Measurements from ENCODE around the gene PLEKHD1. TPM values are rescaled to one million over a fixed set of nuclear protein-coding genes. Genes with fewer than 3 reads are reported as not detected.

The PLEKHD1 gene
- total RNA-seq, 4 donors from 2014 or later, result not detected

DNA sequence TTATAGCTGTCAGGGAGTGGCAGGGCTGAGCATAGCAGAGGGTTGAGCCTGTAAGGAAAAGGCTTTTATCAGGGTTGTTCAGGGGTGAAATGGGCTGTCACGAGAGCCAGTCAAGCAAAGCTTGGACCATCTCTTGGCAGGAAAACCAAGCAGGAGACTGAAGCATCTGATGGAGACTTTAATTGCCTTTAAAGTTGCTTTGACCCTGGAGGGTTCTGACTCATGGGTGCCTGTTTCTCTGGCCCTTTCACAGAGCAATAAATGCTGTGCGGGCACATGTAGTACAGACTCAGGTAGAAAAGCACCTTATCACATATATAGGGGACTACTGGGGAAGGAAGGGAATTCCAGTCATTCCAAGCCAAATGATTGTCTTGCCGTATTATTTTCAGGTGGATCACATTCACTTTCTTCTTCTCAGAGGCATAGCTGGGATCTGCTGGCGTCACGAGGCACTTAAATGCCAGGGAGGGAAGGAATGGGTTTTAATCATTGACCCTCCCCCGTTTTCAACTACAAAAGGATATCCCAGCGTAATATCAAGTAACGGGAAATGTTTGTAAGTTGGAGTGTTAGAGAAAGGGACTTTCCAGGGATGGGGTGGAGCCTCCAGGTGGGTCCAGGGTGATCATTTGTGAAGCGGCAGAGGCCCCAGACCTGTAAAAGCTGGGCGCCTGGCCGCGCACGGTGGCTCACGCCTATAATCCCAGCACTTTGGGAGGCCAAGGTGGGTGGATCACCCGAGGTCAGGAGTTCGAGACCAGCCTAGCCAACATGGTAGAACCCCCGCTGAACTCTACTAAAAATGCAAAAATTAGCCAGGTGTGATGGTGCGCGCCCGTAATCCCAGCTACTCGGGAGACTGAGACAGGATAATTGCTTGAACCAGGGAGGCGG, 34.9 kb downstream of the PLEKHD1 start:
- Histone ChIP-seq H3K27me3 (no peaks in the 10 kb centered on the region), H3K36me3 (no peaks in the 10 kb centered on the region), H3K9me3 (no peaks in the 10 kb centered on the region), H3K4me1 (no peaks in the 10 kb centered on the region), H3K27ac (no peak overlapping the region), H3K4me3 (no peak overlapping the region)
- DNase-seq, result no peak
- no peak for TF ChIP-seq POLR2A (IDR thresholded peaks at IDR 0.05)
- TF ChIP-seq, protein P1, sequence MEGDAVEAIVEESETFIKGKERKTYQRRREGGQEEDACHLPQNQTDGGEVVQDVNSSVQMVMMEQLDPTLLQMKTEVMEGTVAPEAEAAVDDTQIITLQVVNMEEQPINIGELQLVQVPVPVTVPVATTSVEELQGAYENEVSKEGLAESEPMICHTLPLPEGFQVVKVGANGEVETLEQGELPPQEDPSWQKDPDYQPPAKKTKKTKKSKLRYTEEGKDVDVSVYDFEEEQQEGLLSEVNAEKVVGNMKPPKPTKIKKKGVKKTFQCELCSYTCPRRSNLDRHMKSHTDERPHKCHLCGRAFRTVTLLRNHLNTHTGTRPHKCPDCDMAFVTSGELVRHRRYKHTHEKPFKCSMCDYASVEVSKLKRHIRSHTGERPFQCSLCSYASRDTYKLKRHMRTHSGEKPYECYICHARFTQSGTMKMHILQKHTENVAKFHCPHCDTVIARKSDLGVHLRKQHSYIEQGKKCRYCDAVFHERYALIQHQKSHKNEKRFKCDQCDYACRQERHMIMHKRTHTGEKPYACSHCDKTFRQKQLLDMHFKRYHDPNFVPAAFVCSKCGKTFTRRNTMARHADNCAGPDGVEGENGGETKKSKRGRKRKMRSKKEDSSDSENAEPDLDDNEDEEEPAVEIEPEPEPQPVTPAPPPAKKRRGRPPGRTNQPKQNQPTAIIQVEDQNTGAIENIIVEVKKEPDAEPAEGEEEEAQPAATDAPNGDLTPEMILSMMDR (IDR thresholded peaks at IDR 0.05), result no peak

DNA sequence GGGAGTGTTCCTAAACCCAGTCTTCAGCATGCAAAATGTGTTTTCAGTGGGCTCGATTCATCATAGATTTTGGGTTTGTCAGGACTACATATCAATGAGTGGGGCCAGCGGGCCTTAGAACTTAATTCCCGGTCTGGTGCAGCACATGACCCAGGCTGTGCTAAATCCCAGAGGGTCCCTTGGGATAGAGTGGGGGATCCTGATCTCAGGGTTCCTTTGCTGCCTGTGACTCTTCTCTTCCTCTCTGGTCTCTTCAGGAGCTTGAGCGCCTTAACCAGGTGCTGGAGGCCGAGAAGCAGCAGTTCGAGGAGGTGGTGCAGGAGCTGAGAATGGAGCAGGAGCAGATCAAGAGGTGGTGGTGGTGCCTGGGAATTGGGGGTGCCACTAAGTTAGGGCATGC, 37.5 kb downstream of the PLEKHD1 start:
- no peak for TF ChIP-seq POLR2A (IDR thresholded peaks at IDR 0.05)
- TF ChIP-seq, protein P1 (IDR thresholded peaks at IDR 0.05), result no peak
- Histone ChIP-seq H3K36me3 (no peaks in the 10 kb centered on the region), H3K4me3 (no peak overlapping the region), H3K9me3 (no peaks in the 10 kb centered on the region), H3K27ac (no peak overlapping the region), H3K4me1 (no peaks in the 10 kb centered on the region), H3K27me3 (no peaks in the 10 kb centered on the region)
- no peak for DNase-seq

DNA sequence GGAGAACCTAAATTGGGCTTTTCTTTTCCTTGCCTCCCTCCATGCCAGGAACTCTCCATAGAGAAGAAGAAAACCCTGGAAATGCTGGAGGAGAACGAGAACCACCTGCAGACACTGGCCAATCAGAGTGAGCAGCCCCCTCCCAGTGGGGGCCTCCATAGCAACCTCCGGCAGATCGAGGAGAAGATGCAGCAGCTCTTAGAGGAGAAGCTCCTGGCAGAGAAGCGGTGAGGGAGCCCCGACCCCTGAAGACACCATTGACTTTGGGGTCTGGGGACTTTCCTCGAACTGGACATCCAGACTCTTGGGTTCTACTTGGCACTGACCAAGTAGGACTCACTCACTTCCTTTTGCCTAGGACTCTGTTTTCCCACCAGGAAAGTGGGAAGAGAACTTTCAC, 41.4 kb downstream of the PLEKHD1 start:
- H3K27me3 ChIP-seq, result no peaks in the 10 kb centered on the region
- H3K4me3 ChIP-seq, result no peak overlapping the region
- TF ChIP-seq, protein P1 (IDR thresholded peaks at IDR 0.05), result no peak
- TF ChIP-seq POLR2A (IDR thresholded peaks at IDR 0.05), result no peak
- no peak for DNase-seq
- H3K4me1 ChIP-seq, result no peaks in the 10 kb centered on the region
- H3K9me3 ChIP-seq, result no peaks in the 10 kb centered on the region
- H3K27ac ChIP-seq, result no peak overlapping the region
- no peaks in the 10 kb centered on the region for H3K36me3 ChIP-seq

DNA sequence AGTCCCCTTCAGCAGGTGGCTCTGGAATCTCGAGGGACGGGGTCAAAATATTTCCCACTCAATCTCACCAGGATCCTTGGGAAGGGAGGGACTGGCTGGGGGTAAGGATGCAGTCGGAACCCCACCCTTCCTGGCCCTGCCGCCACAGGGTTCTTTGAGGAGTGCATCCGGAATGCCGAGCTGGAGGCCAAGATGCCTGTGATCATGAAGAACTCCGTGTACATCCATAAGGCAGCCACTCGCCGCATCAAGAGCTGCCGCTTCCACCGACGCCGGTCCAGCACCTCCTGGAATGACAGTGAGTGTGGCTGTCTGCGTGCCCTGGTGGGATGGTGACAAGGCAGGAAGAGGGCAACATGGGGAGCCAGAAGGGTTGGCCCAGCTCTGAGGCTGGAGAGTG, 43.1 kb downstream of the PLEKHD1 start:
- Histone ChIP-seq H3K36me3 (no peaks in the 10 kb centered on the region), H3K4me3 (no peak overlapping the region), H3K27ac (no peak overlapping the region), H3K27me3 (no peaks in the 10 kb centered on the region), H3K9me3 (no peaks in the 10 kb centered on the region), H3K4me1 (no peaks in the 10 kb centered on the region)
- TF ChIP-seq, protein P1 (IDR thresholded peaks at IDR 0.05), result no peak
- no peak for TF ChIP-seq POLR2A (IDR thresholded peaks at IDR 0.05)
- no peak for DNase-seq

DNA sequence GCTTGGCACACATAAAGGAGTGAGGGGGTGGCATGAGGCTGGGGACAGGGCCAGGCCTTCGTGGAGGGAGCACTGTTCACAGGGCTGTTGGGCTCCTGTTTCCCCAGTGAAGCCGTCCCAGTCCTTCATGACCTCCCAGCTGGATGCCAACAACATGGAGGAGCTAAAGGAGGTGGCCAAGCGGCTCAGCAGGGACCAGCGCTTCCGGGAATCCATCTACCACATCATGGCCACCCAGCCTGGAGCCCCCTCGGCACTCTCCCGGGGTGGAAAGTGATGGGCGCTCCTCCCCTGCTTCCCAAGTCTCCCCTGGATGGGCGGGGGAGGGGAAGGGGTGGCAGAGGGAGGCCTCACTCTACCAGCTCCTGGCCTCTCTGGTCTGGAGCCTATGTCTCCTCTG, 43.6 kb downstream of the PLEKHD1 start:
- H3K4me1 ChIP-seq, result no peaks in the 10 kb centered on the region
- TF ChIP-seq, protein P1 (IDR thresholded peaks at IDR 0.05), result no peak
- TF ChIP-seq POLR2A (IDR thresholded peaks at IDR 0.05), result no peak

More for the DNA sequence above, 43.6 kb downstream of the PLEKHD1 start:
- H3K27me3 ChIP-seq, result no peaks in the 10 kb centered on the region
- H3K27ac ChIP-seq, result no peak overlapping the region
- no peak for DNase-seq
- H3K9me3 ChIP-seq, result no peaks in the 10 kb centered on the region
- H3K4me3 ChIP-seq, result no peak overlapping the region
- no peaks in the 10 kb centered on the region for H3K36me3 ChIP-seq

All from Peyer's patch (tissue), 4 donors.